ENCODE results near the gene ENG. TPM values are rescaled to one million over a fixed set of nuclear protein-coding genes. Genes with fewer than 3 reads are reported as not detected.

Gene ENG
- total and polyA plus RNA-seq, 8 donors, result 4.0 to 58.5 (median 25.2) TPM

- intact Hi-C loops (cut with DNase I; ENCODE audit: low total_unique reads), result no loop called here
- H3K4me3 ChIP-seq, result no peak overlapping the region
- WGBS, 5 donors, result 58 to 74% (median 67%) methylated on average over 3 of the region's 3 CpGs
- DNase-seq, result no peak
- TF ChIP-seq EP300 (IDR thresholded peaks at IDR 0.05) (no peak), POLR2A (IDR thresholded peaks at IDR 0.05) (no peak), POLR2AphosphoS5 (IDR thresholded peaks at IDR 0.05) (no peak), CTCF (IDR thresholded peaks at IDR 0.05) (no peak)
- H3K27me3 ChIP-seq, result peaks cover 0 to 25% (median 0%) of the 10 kb centered on the region in 3 donors
- no peaks in the 10 kb centered on the region for H3K9me3 ChIP-seq
- H3K4me1 ChIP-seq, result peaks cover 13 to 51% (median 33%) of the 10 kb centered on the region in 4 donors
- H3K27ac ChIP-seq, result peak overlapping the region; percentile 39 to 82 (median 65)
- H3K36me3 ChIP-seq, result no peaks in the 10 kb centered on the region
Measured at GRCh38 chr9:127767410-127767809, 87.0 kb downstream of the ENG start.

- intact Hi-C loops (cut with DNase I; ENCODE audit: low total_unique reads), result no loop called here
- Histone ChIP-seq H3K4me1 (peaks cover 8 to 44% (median 23%) of the 10 kb centered on the region in 4 donors), H3K9me3 (no peaks in the 10 kb centered on the region), H3K27me3 (peaks cover 0 to 36% (median 0%) of the 10 kb centered on the region in 3 donors), H3K27ac (peak overlapping the region in 2 of 5 donors; percentile 24 to 55), H3K4me3 (no peak overlapping the region), H3K36me3 (no peaks in the 10 kb centered on the region)
- TF ChIP-seq POLR2AphosphoS5 (IDR thresholded peaks at IDR 0.05) (no peak), POLR2A (IDR thresholded peaks at IDR 0.05) (no peak), EP300 (IDR thresholded peaks at IDR 0.05) (no peak)
- DNase-seq, result no peak
- 79 to 90% (median 88%) methylated on average over 1 of the region's 1 CpG for WGBS, 5 donors
Measured at GRCh38 chr9:127765418-127765817, 89.0 kb downstream of the ENG start.

Small RNA genes within 50 kb of the gene (small RNA-seq; reads per million reads assigned to genes)
- gene MIR4672 (0 reads per million in 4 donors), gene RF00019 (0 reads per million in 4 donors), gene RNA5SP296 (0 reads per million in 4 donors)

Other genes with a start within 250 kb of the ENG start
- gene STXBP1, start 242.4 kb downstream of the ENG start, total RNA-seq, result 10 to 100 TPM; 14.9 to 77.7 (median 31.3) TPM
- 1 to 10 TPM; 5.2 to 8.7 (median 7.6) TPM for gene STXBP1, start 242.4 kb downstream of the ENG start, polyA plus RNA-seq
- 1 to 10 TPM in 1 of 5 donors, under 1 TPM in 1, not detected in 3; 0.14 to 7.6 TPM for gene CFAP157, start 147.7 kb downstream of the ENG start, total RNA-seq
- gene CFAP157, start 147.7 kb downstream of the ENG start, polyA plus RNA-seq, result under 1 TPM; 0.18 to 0.61 (median 0.19) TPM
- gene PTRH1, start 139.0 kb downstream of the ENG start, total RNA-seq, result 10 to 100 TPM in 2 of 5 donors, 1 to 10 TPM in 3; 2.9 to 50.4 (median 10.0) TPM
- 10 to 100 TPM; 13.3 to 23.4 (median 21.4) TPM for gene PTRH1, start 139.0 kb downstream of the ENG start, polyA plus RNA-seq
- gene TTC16, start 138.6 kb downstream of the ENG start, total RNA-seq, result not detected
- gene TTC16, start 138.6 kb downstream of the ENG start, polyA plus RNA-seq, result under 1 TPM in 2 of 3 donors, not detected in 1; 0.08 to 0.12 TPM
- 10 to 100 TPM in 3 of 5 donors, 1 to 10 TPM in 2; 5.0 to 87.8 (median 14.6) TPM for gene TOR2A, start 119.4 kb downstream of the ENG start, total RNA-seq
- gene TOR2A, start 119.4 kb downstream of the ENG start, polyA plus RNA-seq, result 10 to 100 TPM in 1 of 3 donors, 1 to 10 TPM in 2; 6.1 to 12.4 (median 9.7) TPM
- gene SH2D3C, start 76.0 kb downstream of the ENG start, total RNA-seq, result 10 to 100 TPM in 1 of 5 donors, 1 to 10 TPM in 2, not detected in 2; 1.8 to 38.1 (median 5.1) TPM
- gene SH2D3C, start 76.0 kb downstream of the ENG start, polyA plus RNA-seq, result 1 to 10 TPM; 3.5 to 4.7 (median 4.3) TPM
- 100 to 1,000 TPM in 1 of 5 donors, 10 to 100 TPM in 4; 42.8 to 114 (median 92.7) TPM for gene CDK9, start 68.6 kb downstream of the ENG start, total RNA-seq
- gene CDK9, start 68.6 kb downstream of the ENG start, polyA plus RNA-seq, result 10 to 100 TPM; 25.3 to 34.7 (median 34.4) TPM
- gene FPGS, start 51.8 kb downstream of the ENG start, total RNA-seq, result 100 to 1,000 TPM in 2 of 5 donors, 10 to 100 TPM in 3; 67.0 to 235 (median 97.1) TPM
- gene FPGS, start 51.8 kb downstream of the ENG start, polyA plus RNA-seq, result 10 to 100 TPM; 29.1 to 42.7 (median 30.2) TPM
- 10 to 100 TPM in 3 of 5 donors, 1 to 10 TPM in 1, not detected in 1; 7.2 to 88.3 (median 39.8) TPM for gene AK1, start 23.0 kb upstream of the ENG start, total RNA-seq
- gene AK1, start 23.0 kb upstream of the ENG start, polyA plus RNA-seq, result 10 to 100 TPM; 64.4 to 92.1 (median 89.7) TPM
- gene ST6GALNAC6, start 44.9 kb upstream of the ENG start, total RNA-seq, result 100 to 1,000 TPM in 2 of 5 donors, 10 to 100 TPM in 3; 18.0 to 145 (median 92.4) TPM
- gene ST6GALNAC6, start 44.9 kb upstream of the ENG start, polyA plus RNA-seq, result 10 to 100 TPM; 32.8 to 63.8 (median 42.2) TPM
- 10 to 100 TPM in 3 of 5 donors, 1 to 10 TPM in 2; 3.7 to 33.6 (median 14.5) TPM for gene ST6GALNAC4, start 62.4 kb upstream of the ENG start, total RNA-seq
- gene ST6GALNAC4, start 62.4 kb upstream of the ENG start, polyA plus RNA-seq, result 10 to 100 TPM; 10.5 to 14.2 (median 11.8) TPM
- gene PIP5KL1, start 76.1 kb upstream of the ENG start, total RNA-seq, result 10 to 100 TPM in 3 of 5 donors, under 1 TPM in 1, not detected in 1; 0.55 to 98.0 (median 19.1) TPM
- 1 to 10 TPM in 2 of 3 donors, under 1 TPM in 1; 0.50 to 3.3 (median 2.3) TPM for gene PIP5KL1, start 76.1 kb upstream of the ENG start, polyA plus RNA-seq
- gene DPM2, start 83.2 kb upstream of the ENG start, total RNA-seq, result 10 to 100 TPM in 4 of 5 donors, 1 to 10 TPM in 1; 1.7 to 98.2 (median 55.4) TPM
- gene DPM2, start 83.2 kb upstream of the ENG start, polyA plus RNA-seq, result 10 to 100 TPM; 27.0 to 38.0 (median 32.5) TPM
- 100 to 1,000 TPM in 2 of 5 donors, 10 to 100 TPM in 3; 26.3 to 406 (median 83.4) TPM for gene EEIG1, start 126.3 kb upstream of the ENG start, total RNA-seq
- 100 to 1,000 TPM in 1 of 3 donors, 10 to 100 TPM in 2; 24.4 to 118 (median 38.5) TPM for gene EEIG1, start 126.3 kb upstream of the ENG start, polyA plus RNA-seq
- gene NAIF1, start 212.7 kb upstream of the ENG start, total RNA-seq, result 10 to 100 TPM in 2 of 5 donors, 1 to 10 TPM in 3; 1.8 to 40.3 (median 6.7) TPM
- 10 to 100 TPM in 1 of 3 donors, 1 to 10 TPM in 2; 7.0 to 10.3 (median 8.7) TPM for gene NAIF1, start 212.7 kb upstream of the ENG start, polyA plus RNA-seq
- 10 to 100 TPM; 12.3 to 37.1 (median 32.6) TPM for gene SLC25A25, start 213.6 kb upstream of the ENG start, total RNA-seq
- gene SLC25A25, start 213.6 kb upstream of the ENG start, polyA plus RNA-seq, result 1 to 10 TPM; 7.9 to 9.2 (median 8.1) TPM

Measured in stomach (tissue), 9 donors.